CD4-positive, alpha-beta T cell (primary cell): ENCODE results near the gene VTA1. TPM values are rescaled to one million over a fixed set of nuclear protein-coding genes. Genes with fewer than 3 reads are reported as not detected.

Experiments used
- ATAC-seq: fragments of 200-7000 bp; cut with Tn5 transposase; one replicate; pipeline ENCODE4 v1.10.0; 2022; ENCODE audit warnings: mild to moderate bottlenecking; ENCODE audit not compliant: poor library complexity
- CTCF ChIA-PET: fragments of 350-600 bp; sonication (Branson Sonifier 250); formaldehyde crosslinking; loops from one replicate; lab custom pipeline; 2021; ENCODE audit warnings: antibody characterized with exemption, inconsistent platforms; lab: Charles Lee
- POLR2A ChIA-PET: fragments of 350-600 bp; sonication (Branson Sonifier 250); formaldehyde crosslinking; loops from one replicate; lab custom pipeline; 2021; ENCODE audit warnings: antibody characterized with exemption, inconsistent platforms; lab: Charles Lee
- DNase-seq, 14 experiments: peaks; one replicate each; pipeline ENCODE4 v3.0.0-alpha.2; 2013 to 2020; ENCODE audit warnings: mixed read lengths in 2 of 14
- H3K27ac ChIP-seq, 2 donors: one replicate each; pipeline versions ENCODE4 v1.5.1 to v1.7.0; 2013; ENCODE audit warnings: low read length in 2 of 2, low read depth in 1 of 2, mild to moderate bottlenecking in 1 of 2
- H3K27me3 ChIP-seq, 2 experiments: 1 replicate in 1 of 2; 2 replicates in 1 of 2; pipeline versions ENCODE4 v1.6.1 to v1.7.0; 2013; ENCODE audit warnings: low read length in 2 of 2, control low read depth in 1 of 2, mild to moderate bottlenecking in 1 of 2, moderate library complexity in 1 of 2; ENCODE audit not compliant: insufficient read depth in 2 of 2, control insufficient read depth in 1 of 2
- H3K36me3 ChIP-seq: one replicate; pipeline ENCODE4 v1.6.1; 2013; ENCODE audit warnings: low read length, control low read depth; ENCODE audit not compliant: insufficient read depth
- H3K4me1 ChIP-seq: one replicate; pipeline ENCODE4 v1.6.1; 2013; ENCODE audit warnings: low read length, control low read depth; ENCODE audit not compliant: insufficient read depth
- H3K4me3 ChIP-seq: one replicate; pipeline ENCODE4 v1.5.1; 2013; ENCODE audit warnings: mild to moderate bottlenecking, low read length, moderate library complexity
- H3K9me3 ChIP-seq, 2 experiments: 1 replicate in 1 of 2; 2 replicates in 1 of 2; pipeline versions ENCODE4 v1.6.1 to v1.7.0; 2013; ENCODE audit warnings: low read length in 2 of 2, mild to moderate bottlenecking in 2 of 2, control low read depth in 1 of 2, moderate library complexity in 1 of 2; ENCODE audit not compliant: control insufficient read depth in 1 of 2, insufficient read depth in 1 of 2
- H3K27ac Mint-ChIP-seq: one replicate; pipeline ENCODE4 v1.8.0; 2020; ENCODE audit warnings: mixed read lengths
- H3K27me3 Mint-ChIP-seq: one replicate; pipeline ENCODE4 v1.8.0; 2021; ENCODE audit warnings: mixed read lengths
- H3K36me3 Mint-ChIP-seq: one replicate; pipeline ENCODE4 v1.8.0; 2021; ENCODE audit warnings: low read depth, mixed read lengths
- H3K4me1 Mint-ChIP-seq: one replicate; pipeline ENCODE4 v1.8.0; 2021; ENCODE audit warnings: low read depth, mixed read lengths
- H3K4me3 Mint-ChIP-seq: one replicate; pipeline ENCODE4 v1.8.0; 2020; ENCODE audit warnings: mild to moderate bottlenecking, mixed read lengths
- H3K9me3 Mint-ChIP-seq: one replicate; pipeline ENCODE4 v1.8.0; 2020; ENCODE audit warnings: mixed read lengths
- intact Hi-C, 2 experiments: fragments of 100-400 bp; cut with DNase I in 1 of 2; cut with micrococcal nuclease in 1 of 2; formaldehyde crosslinking; loops; one replicate each; pipeline versions ENCODE4 v1.15.1 to v1.9.0; 2023 to 2025; cut with DNase I, micrococcal nuclease
- total RNA-seq, 174 experiments: library from RNA in 2 of 174; stranded (reverse) in 2 of 174; gene quantifications; one replicate each; pipeline ENCODE4 v1.2.3 and lab custom pipeline; 2021 to 2026
- TF ChIP-seq, protein P1 (sequence below): fragments of 200-600 bp; IDR thresholded peaks from one replicate; pipeline ENCODE4 v1.8.0; 2022; ENCODE audit warnings: antibody characterized with exemption, mild to moderate bottlenecking

The VTA1 gene
- total RNA-seq, 2 experiments from 2014 or later: 13.5 to 18.0 TPM

DNA sequence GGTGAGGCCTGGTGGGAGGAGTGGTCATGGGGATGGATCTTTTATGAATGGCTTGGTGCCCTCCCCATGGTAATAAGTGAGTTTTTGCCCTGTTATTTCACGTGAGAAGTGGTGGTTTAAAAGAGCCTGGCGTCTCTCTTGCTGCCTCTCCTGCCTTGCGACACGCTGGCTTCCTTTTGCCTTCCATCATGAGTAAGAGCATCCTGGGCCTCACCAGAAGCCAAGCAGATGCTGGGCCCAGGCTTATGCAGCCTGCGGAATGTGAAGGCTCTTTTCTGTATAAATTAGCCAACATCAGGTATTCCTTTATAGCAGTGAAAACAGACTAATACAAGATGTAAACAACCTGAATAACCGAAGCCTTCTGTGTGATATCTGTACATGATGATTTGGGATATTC lies 27.6 kb downstream of the VTA1 start:
- H3K27ac Mint-ChIP-seq: no peak overlapping the region

DNA sequence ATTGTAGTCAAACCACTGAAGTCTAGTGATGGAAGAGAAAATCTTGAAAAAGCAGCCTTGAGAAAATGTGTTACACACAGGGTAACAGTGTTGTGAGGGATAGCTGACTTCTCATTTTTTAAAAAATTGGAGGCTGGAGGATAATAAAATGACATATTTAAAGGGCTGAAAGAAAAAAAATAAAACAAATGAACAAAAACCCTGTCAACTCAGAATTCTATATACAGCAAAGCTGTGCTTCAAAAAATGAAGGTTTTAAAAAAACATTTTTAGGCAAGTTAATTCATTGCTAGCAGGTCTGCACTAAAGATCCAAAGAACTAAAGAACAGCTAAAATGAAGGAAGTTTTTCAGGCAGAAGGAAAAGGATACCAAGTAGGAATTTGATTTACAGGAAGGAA lies 31.1 kb downstream of the VTA1 start:
- ATAC-seq (no peak), DNase-seq (no peak)
- Histone ChIP-seq H3K27ac (no peak overlapping the region), H3K36me3 (peaks cover 49% of the 10 kb centered on the region), H3K4me3 (no peak overlapping the region), H3K27me3 (no peaks in the 10 kb centered on the region), H3K9me3 (peaks cover 0 to 17% of the 10 kb centered on the region in 2 experiments), H3K4me1 (no peaks in the 10 kb centered on the region)
- Mint-ChIP-seq H3K4me3 (no peak overlapping the region), H3K9me3 (peaks cover 7% of the 10 kb centered on the region), H3K36me3 (peaks cover 90% of the 10 kb centered on the region), H3K4me1 (peaks cover 7% of the 10 kb centered on the region), H3K27me3 (no peaks in the 10 kb centered on the region), H3K27ac (no peak overlapping the region)
- intact Hi-C loops: no loop called here
- TF ChIP-seq, protein P1, sequence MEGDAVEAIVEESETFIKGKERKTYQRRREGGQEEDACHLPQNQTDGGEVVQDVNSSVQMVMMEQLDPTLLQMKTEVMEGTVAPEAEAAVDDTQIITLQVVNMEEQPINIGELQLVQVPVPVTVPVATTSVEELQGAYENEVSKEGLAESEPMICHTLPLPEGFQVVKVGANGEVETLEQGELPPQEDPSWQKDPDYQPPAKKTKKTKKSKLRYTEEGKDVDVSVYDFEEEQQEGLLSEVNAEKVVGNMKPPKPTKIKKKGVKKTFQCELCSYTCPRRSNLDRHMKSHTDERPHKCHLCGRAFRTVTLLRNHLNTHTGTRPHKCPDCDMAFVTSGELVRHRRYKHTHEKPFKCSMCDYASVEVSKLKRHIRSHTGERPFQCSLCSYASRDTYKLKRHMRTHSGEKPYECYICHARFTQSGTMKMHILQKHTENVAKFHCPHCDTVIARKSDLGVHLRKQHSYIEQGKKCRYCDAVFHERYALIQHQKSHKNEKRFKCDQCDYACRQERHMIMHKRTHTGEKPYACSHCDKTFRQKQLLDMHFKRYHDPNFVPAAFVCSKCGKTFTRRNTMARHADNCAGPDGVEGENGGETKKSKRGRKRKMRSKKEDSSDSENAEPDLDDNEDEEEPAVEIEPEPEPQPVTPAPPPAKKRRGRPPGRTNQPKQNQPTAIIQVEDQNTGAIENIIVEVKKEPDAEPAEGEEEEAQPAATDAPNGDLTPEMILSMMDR: no peak
- ChIA-PET POLR2A (interaction anchor here (0.7 kb wide), 1 partner anchor 1663 kb away, joined by 3 read pairs; no protein-coding TSS in a partner anchor), CTCF (interaction anchor here (1.6 kb wide), 1 partner anchor 31 kb away, joined by 5 read pairs; the partner anchor contains the start of genes NMBR and VTA1)

More for the DNA sequence above, 27.6 kb downstream of the VTA1 start:
- Mint-ChIP-seq H3K4me3 (no peak overlapping the region), H3K27me3 (no peaks in the 10 kb centered on the region), H3K4me1 (no peaks in the 10 kb centered on the region), H3K9me3 (peaks cover 7% of the 10 kb centered on the region), H3K36me3 (peaks cover 99% of the 10 kb centered on the region)
- H3K27ac ChIP-seq: no peak overlapping the region
- ChIA-PET CTCF (no interaction called here), POLR2A (no interaction called here)
- no peaks in the 10 kb centered on the region for H3K27me3 ChIP-seq
- intact Hi-C loops: no loop called here
- H3K36me3 ChIP-seq: peaks cover 68% of the 10 kb centered on the region
- no peak for DNase-seq
- peaks cover 0 to 17% of the 10 kb centered on the region in 2 experiments for H3K9me3 ChIP-seq
- no peaks in the 10 kb centered on the region for H3K4me1 ChIP-seq
- ATAC-seq: no peak
- TF ChIP-seq, protein P1: no peak
- no peak overlapping the region for H3K4me3 ChIP-seq

DNA sequence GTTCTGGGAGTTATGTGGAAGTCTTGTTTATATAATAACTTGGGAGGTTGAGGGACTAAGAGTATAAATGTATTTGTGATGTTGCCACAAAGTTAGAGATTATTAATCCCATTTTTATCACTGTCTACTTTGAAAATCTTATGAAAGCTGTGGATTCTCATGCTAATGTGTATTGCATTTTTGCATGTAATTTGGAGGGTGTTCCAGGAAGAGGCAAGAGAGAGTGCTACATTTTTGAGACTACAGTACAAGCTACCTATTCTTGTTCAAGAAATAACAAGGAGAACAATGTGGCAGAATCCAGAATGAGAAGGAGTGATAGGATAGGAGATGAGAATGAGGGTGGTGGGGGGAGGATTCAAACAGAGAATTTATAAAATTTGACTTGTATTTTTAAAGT lies 34.9 kb downstream of the VTA1 start:
- H3K9me3 ChIP-seq: peaks cover 0 to 13% of the 10 kb centered on the region in 2 experiments
- H3K27ac Mint-ChIP-seq: no peak overlapping the region
- no peaks in the 10 kb centered on the region for H3K27me3 Mint-ChIP-seq
- no peak overlapping the region for H3K4me3 ChIP-seq
- H3K9me3 Mint-ChIP-seq: peaks cover 4% of the 10 kb centered on the region
- H3K4me1 ChIP-seq: no peaks in the 10 kb centered on the region
- no peak for ATAC-seq
- ChIA-PET POLR2A (no interaction called here), CTCF (interaction anchor here (1.2 to 1.4 kb wide), 2 partner anchors 25 to 26 kb away, joined by 3 read pairs; no protein-coding TSS in a partner anchor)
- no peak for DNase-seq
- intact Hi-C loops: no loop called here
- H3K36me3 Mint-ChIP-seq: peaks cover 64% of the 10 kb centered on the region
- TF ChIP-seq, protein P1: no peak
- peaks cover 14% of the 10 kb centered on the region for H3K4me1 Mint-ChIP-seq
- H3K36me3 ChIP-seq: peaks cover 22% of the 10 kb centered on the region
- H3K27ac ChIP-seq: no peak overlapping the region
- no peaks in the 10 kb centered on the region for H3K27me3 ChIP-seq
- H3K4me3 Mint-ChIP-seq: no peak overlapping the region
